T-cell (primary cell): ENCODE measurements around the gene ZNF487. TPM values are rescaled to one million over a fixed set of nuclear protein-coding genes. Genes with fewer than 3 reads are reported as not detected.
A peak's percentile ranks its signal among the peaks of the same experiment; 100 is the strongest.
"Not testable (repeated sequence)": the region's sequence is repeated elsewhere in the genome, so short reads cannot be mapped to it uniquely, and the experiment has no call there.

Source experiments
- ATAC-seq, 4 experiments: fragments of 200-7000 bp in 3 of 4; fragments of 150-1000 bp in 1 of 4; cut with Tn5 transposase; replicated peaks in 1 of 4; 1 replicate in 3 of 4; 2 replicates in 1 of 4; pipeline ENCODE4 v1.10.0; 2021; ENCODE audit warnings: moderate library complexity in 3 of 4, mild to moderate bottlenecking in 2 of 4, moderate number of reproducible peaks in 1 of 4
- CTCF ChIA-PET, 2 donors: fragments of 300-600 bp; sonication (Branson Sonifier 250); formaldehyde crosslinking; loops; one replicate each; lab custom pipeline; 2022; ENCODE audit warnings: antibody characterized with exemption in 2 of 2; lab: Charles Lee
- POLR2A ChIA-PET, 2 donors: fragments of 300-600 bp; sonication (Branson Sonifier 250); formaldehyde crosslinking; loops; one replicate each; lab custom pipeline; 2022; ENCODE audit warnings: antibody characterized with exemption in 2 of 2; lab: Charles Lee
- DNase-seq, 35 experiments: peaks; one replicate each; pipeline versions ENCODE4 v3.0.0 to v3.0.0-alpha.2; 2013 to 2023
- H3K27ac ChIP-seq: one replicate; pipeline ENCODE4 v1.5.1; 2013; ENCODE audit warnings: low read length
- H3K27me3 ChIP-seq, 2 experiments: replicated peaks in 1 of 2; 1 replicate in 1 of 2; 2 replicates in 1 of 2; pipeline versions ENCODE4 v1.6.1 to v1.7.0; 2013; ENCODE audit warnings: low read length in 1 of 2, mixed read lengths in 1 of 2; ENCODE audit not compliant: control insufficient read depth in 2 of 2, insufficient read depth in 2 of 2; ENCODE audit errors: extremely low read depth in 1 of 2
- H3K36me3 ChIP-seq, 2 donors: 1 replicate in 1 of 2; 2 replicates in 1 of 2; pipeline versions ENCODE4 v1.6.1 to v1.7.0; 2013; ENCODE audit warnings: low read length in 1 of 2; ENCODE audit not compliant: control insufficient read depth in 2 of 2, insufficient read depth in 1 of 2; ENCODE audit errors: extremely low read depth in 1 of 2
- H3K4me1 ChIP-seq, 2 experiments: 1 replicate in 1 of 2; 2 replicates in 1 of 2; pipeline versions ENCODE4 v1.6.1 to v1.7.0; 2013; ENCODE audit warnings: low read length in 2 of 2, mixed read lengths in 1 of 2; ENCODE audit not compliant: insufficient read depth in 2 of 2, control insufficient read depth in 1 of 2; ENCODE audit errors: extremely low read depth in 1 of 2
- H3K4me3 ChIP-seq, 2 donors: 1 replicate in 1 of 2; 2 replicates in 1 of 2; pipeline versions ENCODE4 v1.5.1 to v1.7.0; 2013; ENCODE audit warnings: mild to moderate bottlenecking in 2 of 2, low read length in 1 of 2, moderate library complexity in 1 of 2; ENCODE audit not compliant: control insufficient read depth in 1 of 2; ENCODE audit errors: extremely low read depth in 1 of 2
- H3K9me3 ChIP-seq: 2 replicates; pipeline ENCODE4 v1.7.0; 2013
- H3K27ac Mint-ChIP-seq, 2 donors: one replicate each; pipeline ENCODE4 v1.8.0; 2020 to 2021; ENCODE audit warnings: mild to moderate bottlenecking in 2 of 2, mixed read lengths in 2 of 2
- H3K27me3 Mint-ChIP-seq, 2 donors: one replicate each; pipeline ENCODE4 v1.8.0; 2021 to 2022; ENCODE audit warnings: mixed read lengths in 2 of 2
- H3K36me3 Mint-ChIP-seq: one replicate; pipeline ENCODE4 v1.8.0; 2021; ENCODE audit warnings: mixed read lengths
- H3K4me1 Mint-ChIP-seq, 3 donors: one replicate each; pipeline ENCODE4 v1.8.0; 2020 to 2022; ENCODE audit warnings: mixed read lengths in 3 of 3, mild to moderate bottlenecking in 1 of 3
- H3K4me3 Mint-ChIP-seq, 3 donors: one replicate each; pipeline ENCODE4 v1.8.0; 2020 to 2022; ENCODE audit warnings: mild to moderate bottlenecking in 3 of 3, mixed read lengths in 3 of 3, moderate library complexity in 3 of 3
- H3K9me3 Mint-ChIP-seq, 3 donors: one replicate each; pipeline ENCODE4 v1.8.0; 2020 to 2022; ENCODE audit warnings: mixed read lengths in 3 of 3
- WGBS: methylation state at CpG from one replicate; pipeline ENCODE4 v1.1.5; 2013; ENCODE audit warnings: missing lambda C conversion rate; ENCODE audit not compliant: insufficient coverage; 5-methylcytosine and 5-hydroxymethylcytosine counted together
- total RNA-seq, 35 experiments: library from RNA in 6 of 35; stranded (reverse) in 6 of 35; fragments of 120-200 nt in 1 of 35; gene quantifications; one replicate each; pipeline versions ENCODE4 v1.2.1 to v1.2.4 and lab custom pipeline; 2013 to 2026

Gene ZNF487
- total RNA-seq, 5 donors from 2014 or later (not counting 1 experiment from before 2014, with no cell fraction given) = 3.2 to 8.5 (median 5.2) TPM

DNA sequence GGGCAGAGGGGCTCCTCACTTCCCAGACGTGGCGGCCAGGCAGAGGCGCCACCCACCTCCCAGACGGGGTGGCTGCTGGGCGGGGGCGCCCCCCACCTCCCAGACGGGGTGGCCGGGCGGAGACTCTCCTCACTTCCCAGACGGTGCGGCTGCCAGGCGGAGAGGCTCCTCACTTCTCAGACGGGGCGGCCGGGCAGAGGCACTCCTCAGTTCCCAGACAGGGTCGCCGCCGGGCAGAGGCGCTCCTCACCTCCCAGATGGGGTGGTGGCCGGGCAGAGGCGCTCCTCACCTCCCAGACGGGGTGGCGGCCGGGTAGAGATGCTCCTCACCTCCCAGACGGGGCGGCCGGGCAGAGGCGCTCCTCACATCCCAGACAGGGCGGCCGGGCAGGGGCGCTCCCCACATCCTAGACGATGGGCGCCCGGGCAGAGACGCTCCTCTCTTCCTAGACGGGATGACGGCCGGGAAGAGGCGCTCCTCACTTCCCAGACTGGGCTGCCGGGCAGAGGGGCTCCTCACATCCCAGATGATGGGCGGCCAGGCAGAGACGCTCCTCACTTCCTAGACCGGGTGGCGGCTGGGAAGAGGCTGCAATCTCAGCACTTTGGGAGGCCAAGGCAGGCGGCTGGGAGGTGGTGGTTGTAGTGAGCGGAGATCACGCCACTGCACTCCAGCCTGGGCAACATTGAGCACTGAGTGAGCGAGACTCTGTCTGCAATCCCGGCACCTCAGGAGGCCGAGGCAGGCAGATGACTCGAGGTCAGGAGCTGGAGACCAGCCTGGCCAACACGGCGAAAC is 9.5 kb downstream of the ZNF487 start:
- H3K27me3 ChIP-seq, H3K4me3 ChIP-seq, ATAC-seq, H3K9me3 Mint-ChIP-seq, H3K36me3 ChIP-seq, H3K27ac ChIP-seq, DNase-seq, H3K9me3 ChIP-seq, H3K27me3 Mint-ChIP-seq, H3K27ac Mint-ChIP-seq, H3K4me3 Mint-ChIP-seq, CTCF ChIA-PET: not testable (repeated sequence)
- POLR2A ChIA-PET = interaction anchor here in 1 of 2 donors (0.6 kb wide), 1 partner anchor 43 kb away, joined by 3 read pairs; no protein-coding TSS in a partner anchor
- whole genome bisulfite sequencing = 97% methylated on average over 21 of the region's 53 CpGs
- H3K36me3 Mint-ChIP-seq = peaks cover 12% of the 10 kb centered on the region
- H3K4me1 Mint-ChIP-seq = peaks cover 3 to 12% (median 11%) of the 10 kb centered on the region in 3 donors
- H3K4me1 ChIP-seq = peaks cover 0 to 11% of the 10 kb centered on the region in 2 experiments

DNA sequence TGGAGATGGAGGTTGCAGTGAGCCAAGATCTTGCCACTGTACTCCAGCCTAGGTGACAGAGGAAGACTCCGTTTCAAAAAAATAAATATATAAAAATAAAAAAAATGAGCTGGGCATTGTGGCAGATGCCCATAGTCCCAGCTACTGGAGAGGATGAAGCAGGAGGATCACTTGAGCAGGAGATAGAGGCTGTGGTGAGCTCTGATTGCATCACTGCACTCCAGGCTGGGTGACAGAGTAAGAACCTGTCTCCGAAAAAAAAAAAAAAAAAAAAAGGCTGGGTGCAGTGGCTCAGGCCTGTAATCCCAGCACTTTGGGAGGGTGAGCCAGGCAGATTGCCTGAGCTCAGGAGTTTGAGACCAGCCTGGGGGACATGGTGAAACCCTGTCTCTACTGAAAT is 11.8 kb downstream of the ZNF487 start:
- CTCF ChIA-PET = interaction anchor here (0.6 to 1.0 kb wide), 7 partner anchors 12 to 847 kb away, joined by 3 to 5 read pairs (median 3); no protein-coding TSS in a partner anchor
- Histone ChIP-seq H3K27ac (no peak overlapping the region), H3K36me3 (no peaks in the 10 kb centered on the region), H3K4me1 (peaks cover 17 to 34% of the 10 kb centered on the region in 2 experiments), H3K4me3 (no peak overlapping the region), H3K27me3 (no peaks in the 10 kb centered on the region), H3K9me3 (no peaks in the 10 kb centered on the region)
- POLR2A ChIA-PET = interaction anchor here in 1 of 2 donors (0.7 to 1.0 kb wide), 2 partner anchors 12 to 174 kb away, joined by 6 read pairs; partner anchors contain the start of gene ZNF487
- no peak for ATAC-seq
- no peak for DNase-seq
- Mint-ChIP-seq H3K27me3 (no peaks in the 10 kb centered on the region), H3K4me3 (no peak overlapping the region), H3K9me3 (no peaks in the 10 kb centered on the region), H3K27ac (peak overlapping the region in 1 of 2 donors; percentile 75), H3K4me1 (peaks cover 25 to 35% (median 33%) of the 10 kb centered on the region in 3 donors), H3K36me3 (peaks cover 12% of the 10 kb centered on the region)
- no CpG with 5 or more reads among the region's 2 CpGs for WGBS

DNA sequence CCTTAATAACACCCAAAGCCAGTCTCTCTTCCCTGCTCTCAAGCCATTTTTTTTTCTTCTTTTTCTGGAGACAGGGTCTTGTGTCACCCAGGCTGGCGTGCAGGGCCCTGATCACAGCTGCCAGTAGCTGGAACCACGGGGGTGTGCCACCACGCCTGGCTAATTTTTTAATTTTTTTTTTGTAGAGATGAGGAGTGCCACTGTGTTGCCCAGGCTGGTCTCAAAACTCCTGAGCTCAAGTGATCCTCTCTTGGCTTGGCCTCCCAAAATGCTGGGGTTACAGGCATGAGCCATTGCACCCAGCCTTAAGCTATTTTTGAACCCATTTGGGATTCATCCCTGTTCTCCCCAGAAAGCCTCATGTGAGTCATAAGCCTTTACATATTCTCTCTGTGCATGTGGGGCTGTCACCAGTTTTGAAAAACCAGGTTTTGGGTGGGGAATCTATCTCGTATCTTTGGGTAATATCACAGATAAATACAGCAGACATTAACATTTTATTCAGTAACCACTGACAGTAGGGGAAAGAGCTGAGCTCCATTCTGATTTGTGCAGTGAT is 15.5 kb downstream of the ZNF487 start:
- no peak for DNase-seq
- Mint-ChIP-seq H3K9me3 (no peaks in the 10 kb centered on the region), H3K27me3 (no peaks in the 10 kb centered on the region), H3K36me3 (peaks cover 3% of the 10 kb centered on the region), H3K4me1 (peaks cover 48 to 49% (median 48%) of the 10 kb centered on the region in 3 donors), H3K4me3 (peak overlapping the region; percentile 55 to 97 (median 57)), H3K27ac (peak overlapping the region; percentile 97)
- POLR2A ChIA-PET = interaction anchor here in 1 of 2 donors (0.6 to 1.3 kb wide), 3 partner anchors 15 to 56 kb away, joined by 3 to 6 read pairs (median 3); partner anchors contain the start of gene ZNF487
- CTCF ChIA-PET = interaction anchor here (0.6 to 1.7 kb wide), 5 partner anchors 10 to 641 kb away, joined by 3 to 5 read pairs (median 3); partner anchors contain the start of gene HNRNPF (in 1 of the 2)
- Histone ChIP-seq H3K4me1 (peaks cover 34 to 62% of the 10 kb centered on the region in 2 experiments), H3K27me3 (no peaks in the 10 kb centered on the region), H3K4me3 (peak overlapping the region in 1 of 2 donors; percentile 13), H3K36me3 (no peaks in the 10 kb centered on the region), H3K27ac (peak overlapping the region; percentile 94), H3K9me3 (no peaks in the 10 kb centered on the region)
- ATAC-seq = no peak
- 17% methylated on average over 3 of the region's 4 CpGs for WGBS

DNA sequence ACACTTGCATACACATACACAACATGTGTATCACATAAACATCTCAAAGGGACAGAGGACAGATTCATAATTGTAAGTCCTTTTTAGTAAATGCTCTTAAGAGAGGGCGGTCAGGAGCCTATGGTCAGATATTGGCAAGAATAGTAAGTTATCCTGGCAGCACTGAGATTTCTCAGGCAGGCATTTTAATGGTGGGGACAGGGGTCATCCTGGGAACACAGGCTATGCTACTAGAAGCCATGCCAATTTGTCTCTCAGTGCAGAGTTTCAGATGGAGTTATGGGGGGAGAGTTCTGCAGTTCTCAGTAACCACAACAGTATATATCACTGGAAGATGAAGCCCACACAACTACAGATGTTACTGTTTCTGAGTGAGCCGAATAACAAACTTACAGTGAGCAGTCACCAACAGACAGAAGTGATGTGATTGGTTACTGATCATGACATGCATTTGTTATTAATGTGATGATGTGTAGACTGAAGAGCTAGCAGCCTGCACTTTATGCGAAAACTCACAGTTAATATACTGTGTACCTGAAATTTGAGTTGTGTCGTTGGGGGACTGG is 16.4 kb downstream of the ZNF487 start:
- Histone ChIP-seq H3K27ac (peak overlapping the region; percentile 94), H3K36me3 (no peaks in the 10 kb centered on the region)

DNA sequence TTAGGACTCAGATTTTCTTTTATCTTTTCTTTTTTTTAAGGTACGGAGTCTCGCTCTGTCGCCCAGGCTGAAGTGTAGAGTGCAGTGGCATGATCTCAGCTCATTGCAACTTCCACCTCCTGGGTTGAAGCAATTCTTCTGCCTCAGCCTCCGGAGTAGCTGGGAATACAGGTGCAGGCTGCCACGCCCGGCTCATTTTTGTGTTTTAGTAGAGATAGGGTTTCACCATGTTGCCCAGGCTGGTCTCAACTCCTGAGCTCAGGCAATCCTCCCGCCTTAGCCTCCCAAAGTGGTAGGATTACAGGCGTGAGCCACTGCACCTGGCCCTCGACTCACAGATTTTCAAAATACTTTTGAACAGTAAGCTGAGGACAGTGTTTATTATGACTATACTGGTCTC is 17.1 kb downstream of the ZNF487 start:
- H3K36me3 ChIP-seq, DNase-seq, ATAC-seq, H3K9me3 ChIP-seq, H3K9me3 Mint-ChIP-seq, H3K36me3 Mint-ChIP-seq, H3K27me3 ChIP-seq, H3K27me3 Mint-ChIP-seq: not testable (repeated sequence)
- ChIA-PET POLR2A (interaction anchor here (0.8 to 1.3 kb wide), 2 partner anchors 17 to 44 kb away, joined by 4 to 7 read pairs; partner anchors contain the start of gene ZNF487 (in 1 of the 2)), CTCF (interaction anchor here in 1 of 2 donors (0.8 to 1.2 kb wide), 3 partner anchors 18 to 64 kb away, joined by 3 to 4 read pairs (median 3); no protein-coding TSS in a partner anchor)
- peaks cover 34 to 62% of the 10 kb centered on the region in 2 experiments for H3K4me1 ChIP-seq
- 96% methylated on average over 4 of the region's 9 CpGs for WGBS
- peaks cover 56 to 59% (median 58%) of the 10 kb centered on the region in 3 donors for H3K4me1 Mint-ChIP-seq
- peak overlapping the region; percentile 94 for H3K27ac ChIP-seq
- H3K27ac Mint-ChIP-seq = peak overlapping the region; percentile 99
- peak overlapping the region in 1 of 2 donors; percentile 27 for H3K4me3 ChIP-seq
- peak overlapping the region; percentile 96 to 98 (median 97) for H3K4me3 Mint-ChIP-seq

More for the DNA sequence above, 16.4 kb downstream of the ZNF487 start:
- POLR2A ChIA-PET = interaction anchor here (1.3 kb wide), 2 partner anchors 17 to 46 kb away, joined by 4 to 6 read pairs; partner anchors contain the start of gene ZNF487 (in 1 of the 2)
- peaks cover 34 to 62% of the 10 kb centered on the region in 2 experiments for H3K4me1 ChIP-seq
- no peaks in the 10 kb centered on the region for H3K36me3 Mint-ChIP-seq
- ATAC-seq (no peak), DNase-seq (peak in 1 of 35 experiments; percentile 16)
- H3K9me3 Mint-ChIP-seq = no peaks in the 10 kb centered on the region
- WGBS = 49% methylated on average over 3 of the region's 4 CpGs
- H3K4me1 Mint-ChIP-seq = peaks cover 53% of the 10 kb centered on the region in 3 donors
- H3K27ac Mint-ChIP-seq = peak overlapping the region; percentile 97
- H3K4me3 ChIP-seq = no peak overlapping the region
- H3K9me3 ChIP-seq = no peaks in the 10 kb centered on the region
- H3K27me3 ChIP-seq = no peaks in the 10 kb centered on the region
- CTCF ChIA-PET = interaction anchor here (0.6 to 1.7 kb wide), 4 partner anchors 18 to 642 kb away, joined by 3 to 5 read pairs (median 4); partner anchors contain the start of gene HNRNPF (in 1 of the 2)
- no peaks in the 10 kb centered on the region for H3K27me3 Mint-ChIP-seq
- H3K4me3 Mint-ChIP-seq = peak overlapping the region; percentile 5 to 97 (median 54)
